Stimulated activated CD8-positive, alpha-beta memory T cell treated with anti-CD3 and anti-CD28 coated beads, Interleukin-12 subunit alpha, Interleukin-12 subunit beta, amount 100 ng/mL, for 1 hour (primary cell): ENCODE data around the gene KCNRG.
"Not testable (repeated sequence)": the region's sequence is repeated elsewhere in the genome, so short reads cannot be mapped to it uniquely, and the experiment has no call there.

Source experiments
- DNase-seq: peaks from one replicate; pipeline ENCODE4 v3.0.0-alpha.2; 2020; ENCODE audit warnings: low read depth

Gene KCNRG

GRCh38 chr13:50015258-50015657, at the start of gene KCNRG:
KCNRG (plus strand) TSS chr13:50015444; CDS start chr13:50015494, 50 bp downstream.
- DNase-seq = no peak

GRCh38 chr13:49967456-49967855, 47.8 kb upstream of the KCNRG start:
- DNase-seq = no peak

- DNase-seq = no peak
Observed at GRCh38 chr13:49972709-49973108, 42.5 kb upstream of the KCNRG start.

GRCh38 chr13:49975826-49976225, 39.4 kb upstream of the KCNRG start:
- DNase-seq = no peak

GRCh38 chr13:49976314-49977258, 38.7 kb upstream of the KCNRG start:
- DNase-seq = peak; percentile 71

GRCh38 chr13:49977992-49978391, 37.3 kb upstream of the KCNRG start:
- DNase-seq = no peak

GRCh38 chr13:49980266-49980665, 35.0 kb upstream of the KCNRG start:
- no peak for DNase-seq

GRCh38 chr13:49985129-49985528, 30.1 kb upstream of the KCNRG start:
- no peak for DNase-seq

GRCh38 chr13:49986471-49986870, 28.8 kb upstream of the KCNRG start:
- DNase-seq = no peak

GRCh38 chr13:49990612-49991011, 24.6 kb upstream of the KCNRG start:
- not testable (repeated sequence) for DNase-seq

- DNase-seq = no peak
Observed at GRCh38 chr13:49993111-49993510, 22.1 kb upstream of the KCNRG start.

GRCh38 chr13:49993666-49994065, 21.6 kb upstream of the KCNRG start:
- no peak for DNase-seq

GRCh38 chr13:49995625-49996101, 19.6 kb upstream of the KCNRG start:
- DNase-seq = no peak

GRCh38 chr13:49996161-49996915, 18.9 kb upstream of the KCNRG start:
- peak; percentile 72 for DNase-seq

- DNase-seq = peak; percentile 71
Observed at GRCh38 chr13:49996951-49997895, 18.0 kb upstream of the KCNRG start, which contains the start of gene TRIM13. TRIM13 (plus strand) TSS chr13:49997042; CDS start chr13:50011941, 14,899 bp downstream.

GRCh38 chr13:49997955-49998354, 17.3 kb upstream of the KCNRG start:
- no peak for DNase-seq

GRCh38 chr13:49998714-49999624, 16.3 kb upstream of the KCNRG start:
- no peak for DNase-seq

GRCh38 chr13:50001287-50001686, 14.0 kb upstream of the KCNRG start:
- DNase-seq = no peak

GRCh38 chr13:50006426-50007135, 8.7 kb upstream of the KCNRG start:
- no peak for DNase-seq

- no peak for DNase-seq
Observed at GRCh38 chr13:50011461-50011860, 3.8 kb upstream of the KCNRG start.
